DMS 273 (cell line): Measurements from ENCODE around the gene OR12D3.
"Not testable (repeated sequence)": the region's sequence is repeated elsewhere in the genome, so short reads cannot be mapped to it uniquely, and the experiment has no call there.

ENCODE experiments used
- DNase-seq: peaks from one replicate; lab custom pipeline; 2025; ENCODE audit not compliant: unreplicated experiment; lab: John Stamatoyannopoulos, UW

Gene OR12D3

GRCh38 chr6:29375191-29375590, at the start of gene OR12D3:
TSS of gene OR12D3 (minus strand) at chr6:29375291. CDS start at chr6:29375287, 4 bp downstream.
- no peak for DNase-seq

- no peak for DNase-seq
Observed at GRCh38 chr6:29424575-29424974, 49.5 kb upstream of the OR12D3 start.

GRCh38 chr6:29424168-29424567, 49.1 kb upstream of the OR12D3 start:
- no peak for DNase-seq

- no peak for DNase-seq
Observed at GRCh38 chr6:29419516-29419915, 44.4 kb upstream of the OR12D3 start.

- peak; percentile 15 for DNase-seq
Observed at GRCh38 chr6:29414588-29414987, 39.5 kb upstream of the OR12D3 start, which contains the start of gene OR12D1. TSS of gene OR12D1 (plus strand) at chr6:29414928.

GRCh38 chr6:29403801-29404200, 28.7 kb upstream of the OR12D3 start:
- no peak for DNase-seq

GRCh38 chr6:29399525-29399924, 24.4 kb upstream of the OR12D3 start:
- no peak for DNase-seq

- no peak for DNase-seq
Observed at GRCh38 chr6:29395331-29395730, 20.2 kb upstream of the OR12D3 start, which contains the start of gene OR12D2. TSS of gene OR12D2 (plus strand) at chr6:29395631. CDS start at chr6:29396700, 1,069 bp downstream.

GRCh38 chr6:29388533-29388932, 13.4 kb upstream of the OR12D3 start:
- no peak for DNase-seq

- peak; percentile 20 for DNase-seq
Observed at GRCh38 chr6:29376003-29376402, 912 bp upstream of the OR12D3 start.

- DNase-seq = no peak
Observed at GRCh38 chr6:29368765-29369164, 6.3 kb downstream of the OR12D3 start, which contains the start of gene OR5V1. TSS of gene OR5V1 (minus strand) at chr6:29368865. CDS start at chr6:29356195, 12,670 bp downstream.

GRCh38 chr6:29355603-29356002, 19.5 kb downstream of the OR12D3 start:
- DNase-seq = no peak

GRCh38 chr6:29354980-29355379, 20.1 kb downstream of the OR12D3 start:
- no peak for DNase-seq

GRCh38 chr6:29349348-29349747, 25.7 kb downstream of the OR12D3 start:
- not testable (repeated sequence) for DNase-seq

- DNase-seq = no peak
Observed at GRCh38 chr6:29345380-29345779, 29.7 kb downstream of the OR12D3 start.

- DNase-seq = no peak
Observed at GRCh38 chr6:29336269-29336668, 38.8 kb downstream of the OR12D3 start.

- no peak for DNase-seq
Observed at GRCh38 chr6:29332676-29333075, 42.4 kb downstream of the OR12D3 start.

GRCh38 chr6:29325777-29326176, 49.3 kb downstream of the OR12D3 start:
- DNase-seq = no peak
